PC-9 (cell line): Measurements from ENCODE around the gene CAMTA1.

ENCODE experiments used
- EZH2 ChIP-seq: fragments of 200-600 bp; sonication (generic); IDR thresholded peaks from 2 replicates; pipeline ENCODE4 v1.8.0; 2017; ENCODE audit warnings: antibody characterized with exemption, low read depth
- TF ChIP-seq, protein P1 (sequence below): fragments of 200-600 bp; sonication (generic); conservative IDR thresholded peaks from 2 replicates; pipeline ENCODE4 v1.6.1; 2017; ENCODE audit warnings: mixed run types, antibody characterized with exemption, mild to moderate bottlenecking, moderate library complexity

DNA sequence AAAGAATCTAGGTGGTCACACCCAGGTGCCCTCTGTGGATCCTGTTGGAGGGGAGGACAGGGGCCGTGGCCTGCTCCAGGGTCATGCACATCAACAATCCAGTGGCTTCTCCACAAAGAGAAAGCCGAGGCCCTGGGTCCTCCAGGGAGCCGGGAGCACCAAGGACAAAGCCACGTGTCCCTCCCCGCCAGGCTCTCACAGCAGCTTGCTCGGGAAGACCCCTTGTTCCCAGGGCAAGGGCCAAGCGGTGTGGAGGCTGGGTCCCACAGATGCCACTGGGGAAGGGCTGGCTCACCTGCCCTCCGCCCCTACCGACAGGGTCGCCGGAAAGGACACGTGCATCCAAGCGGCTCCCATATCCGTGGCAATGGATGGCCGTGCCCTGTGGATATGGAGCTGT, 793.0 kb downstream of the CAMTA1 start:
- no peak for TF ChIP-seq EZH2
- TF ChIP-seq, protein P1, sequence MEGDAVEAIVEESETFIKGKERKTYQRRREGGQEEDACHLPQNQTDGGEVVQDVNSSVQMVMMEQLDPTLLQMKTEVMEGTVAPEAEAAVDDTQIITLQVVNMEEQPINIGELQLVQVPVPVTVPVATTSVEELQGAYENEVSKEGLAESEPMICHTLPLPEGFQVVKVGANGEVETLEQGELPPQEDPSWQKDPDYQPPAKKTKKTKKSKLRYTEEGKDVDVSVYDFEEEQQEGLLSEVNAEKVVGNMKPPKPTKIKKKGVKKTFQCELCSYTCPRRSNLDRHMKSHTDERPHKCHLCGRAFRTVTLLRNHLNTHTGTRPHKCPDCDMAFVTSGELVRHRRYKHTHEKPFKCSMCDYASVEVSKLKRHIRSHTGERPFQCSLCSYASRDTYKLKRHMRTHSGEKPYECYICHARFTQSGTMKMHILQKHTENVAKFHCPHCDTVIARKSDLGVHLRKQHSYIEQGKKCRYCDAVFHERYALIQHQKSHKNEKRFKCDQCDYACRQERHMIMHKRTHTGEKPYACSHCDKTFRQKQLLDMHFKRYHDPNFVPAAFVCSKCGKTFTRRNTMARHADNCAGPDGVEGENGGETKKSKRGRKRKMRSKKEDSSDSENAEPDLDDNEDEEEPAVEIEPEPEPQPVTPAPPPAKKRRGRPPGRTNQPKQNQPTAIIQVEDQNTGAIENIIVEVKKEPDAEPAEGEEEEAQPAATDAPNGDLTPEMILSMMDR = no peak
